NB4 (cell line): ENCODE data around the gene FIBCD1.

Experiments used
- CTCF ChIP-seq: IDR thresholded peaks from one replicate; pipeline ENCODE4 v1.5.1; 2012; ENCODE audit warnings: low read depth, low read length
- MAX ChIP-seq: IDR thresholded peaks from 2 replicates; pipeline ENCODE4 v1.6.1; 2011; ENCODE audit warnings: low read depth, low read length
- POLR2A ChIP-seq: IDR thresholded peaks from 2 replicates; pipeline ENCODE4 v1.6.1; 2011; ENCODE audit warnings: mild to moderate bottlenecking; ENCODE audit not compliant: insufficient read length; ENCODE audit errors: extremely low read depth

GRCh38 chr9:130866474-130866965 is 72.5 kb downstream of the FIBCD1 start:
- TF ChIP-seq CTCF (peak; percentile 98), POLR2A (no peak), MAX (no peak)
